Spleen (tissue), 7 donors: Measurements from ENCODE around the gene SH2D5.

ENCODE experiments used
- POLR2A ChIP-seq, 3 donors: fragments of 450-650 bp; IDR thresholded peaks; one replicate each; pipeline ENCODE4 v1.5.1; 2017; ENCODE audit warnings: antibody characterized with exemption in 3 of 3, mild to moderate bottlenecking in 1 of 3
- POLR2AphosphoS5 ChIP-seq, 3 donors: sonication (generic); formaldehyde crosslinking; IDR thresholded peaks; one replicate each; pipeline ENCODE4 v1.5.1; 2017; ENCODE audit warnings: antibody characterized with exemption in 3 of 3
- TF ChIP-seq, protein P1 (sequence below), 11 experiments: fragments of 200-600 bp in 7 of 11; fragments of 450-650 bp in 4 of 11; sonication (generic) in 4 of 11; IDR thresholded peaks in 8 of 11; conservative IDR thresholded peaks in 3 of 11; 1 replicate in 7 of 11; 2 replicates in 4 of 11; pipeline versions ENCODE4 v1.4.0 to v1.8.0; 2016 to 2021; ENCODE audit warnings: antibody characterized with exemption in 11 of 11, inconsistent platforms in 4 of 11, mild to moderate bottlenecking in 1 of 11
- donor health status: DM: no; HTN: no; CAD: no; lungs with moderate emphysema.
- donor health status: DM: no; HTN: no; CAD: no.
- donor health status: DM: no; HTN: no; CAD: no.

DNA sequence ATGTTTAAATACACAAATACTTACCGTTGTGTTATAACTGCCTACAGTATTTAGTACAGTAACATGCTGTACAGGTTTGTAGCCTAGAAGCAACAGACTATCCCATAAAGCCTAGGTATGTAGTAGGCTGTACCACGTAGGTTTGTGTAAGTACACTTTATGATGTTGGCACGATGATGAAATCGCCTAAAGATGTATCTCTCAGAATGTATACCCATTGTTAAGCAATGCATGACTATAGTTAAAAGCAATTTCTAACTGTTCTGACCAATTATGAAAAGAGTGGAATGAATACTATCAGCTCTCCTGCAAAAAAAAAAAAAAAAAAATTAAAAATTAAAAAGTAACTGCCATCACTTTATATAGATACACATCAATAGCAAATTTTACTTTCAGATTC is 43.2 kb upstream of the SH2D5 start:
- TF ChIP-seq, protein P1, sequence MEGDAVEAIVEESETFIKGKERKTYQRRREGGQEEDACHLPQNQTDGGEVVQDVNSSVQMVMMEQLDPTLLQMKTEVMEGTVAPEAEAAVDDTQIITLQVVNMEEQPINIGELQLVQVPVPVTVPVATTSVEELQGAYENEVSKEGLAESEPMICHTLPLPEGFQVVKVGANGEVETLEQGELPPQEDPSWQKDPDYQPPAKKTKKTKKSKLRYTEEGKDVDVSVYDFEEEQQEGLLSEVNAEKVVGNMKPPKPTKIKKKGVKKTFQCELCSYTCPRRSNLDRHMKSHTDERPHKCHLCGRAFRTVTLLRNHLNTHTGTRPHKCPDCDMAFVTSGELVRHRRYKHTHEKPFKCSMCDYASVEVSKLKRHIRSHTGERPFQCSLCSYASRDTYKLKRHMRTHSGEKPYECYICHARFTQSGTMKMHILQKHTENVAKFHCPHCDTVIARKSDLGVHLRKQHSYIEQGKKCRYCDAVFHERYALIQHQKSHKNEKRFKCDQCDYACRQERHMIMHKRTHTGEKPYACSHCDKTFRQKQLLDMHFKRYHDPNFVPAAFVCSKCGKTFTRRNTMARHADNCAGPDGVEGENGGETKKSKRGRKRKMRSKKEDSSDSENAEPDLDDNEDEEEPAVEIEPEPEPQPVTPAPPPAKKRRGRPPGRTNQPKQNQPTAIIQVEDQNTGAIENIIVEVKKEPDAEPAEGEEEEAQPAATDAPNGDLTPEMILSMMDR (IDR thresholded peaks at IDR 0.05 in 8 of 11, conservative IDR thresholded peaks at IDR 0.05 in 3 of 11): no peak
- TF ChIP-seq POLR2A (IDR thresholded peaks at IDR 0.05) (no peak), POLR2AphosphoS5 (IDR thresholded peaks at IDR 0.05) (no peak)
